GM18951 (cell line): Measurements from ENCODE around the gene RBP2.

Experiments
- POLR2A ChIP-seq: IDR thresholded peaks from 4 replicates; pipeline ENCODE4 v1.6.1; 2011; ENCODE audit warnings: mild to moderate bottlenecking; ENCODE audit not compliant: insufficient read length, insufficient read depth; ENCODE audit errors: extremely low read depth
- in situ Hi-C: fragments of 300-500 bp; cut with MboI; formaldehyde crosslinking; loops from one replicate; pipeline ENCODE4 v1.12.0; 2022; ENCODE audit warnings: low sequenced_read_pairs, mixed read lengths, inconsistent platforms; ENCODE audit not compliant: unreplicated experiment

Gene RBP2

GRCh38 chr3:139509631-139510030 is 33.3 kb upstream of the RBP2 start:
- in situ Hi-C loops, result no loop called here

GRCh38 chr3:139506766-139507165 is 30.4 kb upstream of the RBP2 start:
- in situ Hi-C loops, result no loop called here
- no peak for TF ChIP-seq POLR2A

More at GRCh38 chr3:139509631-139510030, 33.3 kb upstream of the RBP2 start:
- TF ChIP-seq POLR2A, result no peak

- TF ChIP-seq POLR2A, result no peak
Measured at GRCh38 chr3:139505829-139506386, 29.6 kb upstream of the RBP2 start.

DNA sequence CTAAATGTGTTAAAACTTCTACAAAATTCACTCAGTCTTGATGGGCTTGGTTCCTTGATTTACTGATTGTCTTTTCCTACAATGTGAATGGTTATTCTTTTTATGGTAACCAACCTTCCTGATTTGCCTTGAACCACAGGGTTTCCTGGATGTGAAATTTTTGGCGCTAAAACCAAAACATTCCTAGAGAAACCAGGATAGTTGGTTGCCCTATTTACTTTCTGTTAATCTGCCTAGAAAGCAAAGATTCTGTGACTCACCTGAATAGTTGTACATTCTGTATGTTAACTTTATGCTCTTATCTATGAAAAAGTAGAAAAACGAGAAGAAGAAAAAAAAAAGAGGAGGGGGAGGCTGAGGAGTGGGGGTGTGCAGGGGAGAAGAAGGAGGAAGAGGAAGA is 23.2 kb upstream of the RBP2 start:
- TF ChIP-seq POLR2A, result no peak
- in situ Hi-C loops, result no loop called here

More at GRCh38 chr3:139505829-139506386, 29.6 kb upstream of the RBP2 start:
- in situ Hi-C loops, result no loop called here

DNA sequence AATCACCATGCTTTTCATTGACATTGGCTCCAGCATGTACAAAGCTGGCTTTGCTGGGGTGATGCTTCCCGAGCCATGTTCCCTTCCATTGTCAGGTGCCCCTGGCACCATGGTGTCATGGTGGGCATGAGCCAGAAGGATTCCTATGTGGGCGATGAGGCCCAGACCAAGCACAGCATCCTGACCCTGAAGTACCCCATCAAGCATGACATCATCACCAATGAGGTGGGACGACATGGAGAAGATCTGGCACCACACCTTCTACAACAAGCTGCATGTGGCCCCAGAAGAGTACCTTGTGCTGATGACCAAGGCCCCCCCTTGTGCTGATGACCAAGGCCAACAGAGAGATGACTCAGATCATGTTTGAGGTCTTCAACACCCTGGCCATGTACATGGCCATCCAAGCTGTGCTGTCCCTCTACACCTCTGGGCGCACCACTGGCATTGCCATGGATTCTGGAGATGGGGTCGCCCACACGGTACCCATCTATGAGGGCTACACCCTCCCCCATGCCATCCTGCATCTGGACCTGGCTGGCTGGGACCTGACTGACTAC is 17.6 kb upstream of the RBP2 start:
- in situ Hi-C loops, result no loop called here
- TF ChIP-seq POLR2A, result no peak

DNA sequence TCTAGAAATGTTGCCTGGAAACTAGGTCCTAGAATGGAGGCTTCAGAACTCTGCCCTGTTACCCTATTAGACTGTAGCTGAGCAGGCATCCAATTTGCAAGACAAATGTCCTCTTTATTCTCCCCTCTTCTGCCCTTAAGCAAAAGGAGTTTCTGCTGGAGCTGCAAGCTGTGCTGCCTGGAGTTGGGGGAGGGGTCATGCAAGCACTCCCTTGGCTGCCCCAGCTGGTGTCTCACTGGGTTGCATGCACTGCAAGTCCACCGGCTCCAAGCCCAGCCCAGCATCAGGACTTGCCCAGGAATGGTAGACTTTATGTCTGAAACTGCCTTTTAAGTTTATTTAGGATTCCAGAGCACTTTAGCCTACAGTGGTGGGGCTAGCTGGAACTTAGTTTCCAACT is 15.7 kb upstream of the RBP2 start:
- in situ Hi-C loops, result no loop called here
- no peak for TF ChIP-seq POLR2A

DNA sequence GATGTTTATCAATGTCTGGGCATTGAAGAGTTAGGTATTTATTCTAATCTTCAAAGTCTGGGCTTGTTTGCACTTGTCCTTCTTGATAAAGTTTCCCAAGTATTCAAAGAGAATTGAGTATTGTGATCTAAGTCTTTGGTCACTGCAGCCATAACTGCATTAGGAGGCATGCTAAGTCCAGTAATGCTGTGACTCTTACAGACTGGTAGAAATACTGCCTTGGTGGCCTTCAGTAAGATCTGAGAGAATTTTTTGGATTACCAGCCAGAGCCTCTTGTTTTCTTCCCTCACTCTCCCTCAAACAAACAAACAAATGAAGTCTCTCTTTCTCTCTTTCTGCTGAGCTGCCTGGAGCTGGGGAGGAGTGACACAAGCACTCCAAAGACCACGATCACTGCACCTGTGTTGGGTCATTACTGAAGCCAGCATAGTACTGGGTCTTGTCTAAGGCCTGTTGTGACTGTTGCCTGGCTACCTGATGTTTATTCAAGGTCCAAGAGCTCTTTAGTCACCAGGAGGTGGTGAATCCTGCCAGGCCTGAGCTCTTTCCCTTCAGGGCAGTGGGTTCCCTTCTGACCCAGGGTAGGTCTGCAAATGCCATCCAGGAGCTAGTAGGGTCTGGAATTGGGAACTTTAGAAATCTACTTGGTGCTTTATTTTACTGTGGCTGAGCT is 14.8 kb upstream of the RBP2 start:
- in situ Hi-C loops, result no loop called here
- no peak for TF ChIP-seq POLR2A

- in situ Hi-C loops, result no loop called here
- no peak for TF ChIP-seq POLR2A
Measured at GRCh38 chr3:139482206-139482605, 5.9 kb upstream of the RBP2 start.

DNA sequence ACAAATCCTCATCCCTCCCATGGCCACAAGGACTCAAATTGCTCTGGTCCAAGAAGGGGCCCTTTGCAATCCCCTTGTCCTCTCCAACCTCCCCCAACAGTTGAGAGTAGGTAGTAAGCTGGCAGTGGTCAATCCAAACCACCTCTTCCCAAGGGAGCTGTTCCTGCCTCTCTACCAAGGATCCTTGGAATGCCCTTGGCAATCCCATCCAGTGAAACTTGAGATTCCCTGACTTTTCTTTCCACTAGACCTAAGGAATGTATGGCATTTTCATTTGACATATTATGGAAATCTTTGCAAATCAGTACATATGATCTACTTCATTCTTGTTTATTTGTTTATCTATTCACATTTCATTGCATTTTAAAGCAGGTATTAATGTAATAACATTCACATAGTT is 4.8 kb upstream of the RBP2 start:
- in situ Hi-C loops, result no loop called here

DNA sequence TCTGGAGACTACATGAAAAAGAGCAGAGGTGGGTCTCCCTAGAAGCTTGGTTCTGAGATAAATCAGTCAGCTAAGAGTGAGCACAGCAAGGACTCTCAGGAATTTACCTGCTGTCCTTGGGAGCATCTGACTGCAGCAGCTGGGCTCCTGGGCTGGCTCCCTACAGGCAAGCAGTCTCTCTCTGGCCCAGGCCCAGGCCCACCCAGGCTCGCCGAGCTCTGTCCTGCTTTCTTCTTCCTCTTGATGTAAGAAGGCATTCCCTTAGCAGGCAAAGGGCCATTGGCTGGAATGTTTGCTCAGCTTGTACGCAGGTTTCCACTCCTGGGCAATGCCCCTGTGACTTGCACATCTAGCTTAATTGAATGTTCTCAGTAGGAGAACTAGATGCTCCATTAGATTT is 4.3 kb upstream of the RBP2 start:
- in situ Hi-C loops, result no loop called here
- TF ChIP-seq POLR2A, result no peak

More for the DNA sequence above, 4.8 kb upstream of the RBP2 start:
- no peak for TF ChIP-seq POLR2A

GRCh38 chr3:139477710-139478640 is 1.7 kb upstream of the RBP2 start:
- TF ChIP-seq POLR2A, result no peak
- in situ Hi-C loops, result no loop called here

GRCh38 chr3:139473155-139473771 is 3.1 kb downstream of the RBP2 start:
- in situ Hi-C loops, result no loop called here
- no peak for TF ChIP-seq POLR2A

DNA sequence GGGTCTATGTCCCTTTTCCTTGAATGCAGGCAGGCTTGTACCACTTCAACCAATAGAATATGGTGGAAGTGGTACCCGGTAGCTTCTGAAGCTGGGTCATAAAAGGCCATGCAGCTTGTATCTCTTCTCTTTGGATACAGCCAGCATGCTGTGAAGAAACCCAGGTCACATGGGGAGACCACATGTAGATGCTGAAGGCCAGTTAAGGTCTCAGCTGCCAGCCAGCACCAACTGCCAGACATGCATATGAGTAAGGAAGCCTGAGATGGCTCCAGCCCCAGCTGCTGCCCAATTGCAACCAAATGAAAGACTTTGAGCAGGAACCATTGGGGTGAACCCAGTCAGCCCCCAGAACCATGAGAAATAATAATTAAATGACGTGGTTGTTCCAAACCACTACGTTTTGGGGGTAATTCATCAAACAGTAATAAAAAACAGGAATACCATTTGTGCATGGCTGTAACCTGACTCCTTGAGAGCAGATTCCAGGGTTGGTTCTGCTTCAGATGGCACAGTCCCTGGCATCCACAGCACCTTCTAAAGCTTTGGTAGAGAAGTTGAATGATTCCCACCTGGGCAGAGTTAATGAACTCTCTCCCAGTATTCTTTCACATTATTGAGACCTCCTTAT is 3.8 kb downstream of the RBP2 start:
- no peak for TF ChIP-seq POLR2A
- in situ Hi-C loops, result no loop called here

DNA sequence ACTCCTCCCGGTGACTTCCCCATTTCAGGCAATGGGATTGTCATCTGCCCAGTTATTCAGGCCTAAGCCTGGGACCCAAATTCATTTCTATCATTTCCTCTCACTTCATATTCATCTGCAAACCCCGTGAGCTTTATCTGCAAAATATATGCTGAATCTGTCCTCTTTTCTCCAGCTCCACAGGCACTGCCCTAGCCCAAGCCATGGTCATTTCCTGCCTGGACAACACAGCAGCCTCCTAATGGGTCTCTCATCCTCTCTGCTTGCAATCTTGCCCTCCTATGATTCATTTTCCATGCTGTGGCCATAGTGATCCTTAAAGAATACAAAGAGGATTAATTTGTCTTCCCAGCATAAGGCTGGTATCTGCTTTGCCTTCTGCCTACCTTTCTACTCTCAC is 6.1 kb downstream of the RBP2 start:
- in situ Hi-C loops, result no loop called here
- no peak for TF ChIP-seq POLR2A
